Glomerular endothelial cell (primary cell): ENCODE measurements around the gene CELF2. TPM values are rescaled to one million over a fixed set of nuclear protein-coding genes. Genes with fewer than 3 reads are reported as not detected.
"Not testable (repeated sequence)": the region's sequence is repeated elsewhere in the genome, so short reads cannot be mapped to it uniquely, and the experiment has no call there.

Source experiments
- DNase-seq: peaks from one replicate; pipeline ENCODE4 v3.0.0-alpha.2; 2011; ENCODE audit warnings: low read depth, low spot score; ENCODE audit errors: extremely low read depth
- total RNA-seq: library from RNA; depleted of rRNA; stranded (reverse); fragments of >200 nt; gene quantifications from 2 replicates; pipeline ENCODE4 v1.2.3, GENCODE V29; 2015

CELF2 gene
- total RNA-seq, 1 donor from 2014 or later, result 31.3 TPM

GRCh38 chr10:11363497-11363896 is 345.8 kb downstream of the CELF2 start:
- DNase-seq, result no peak

GRCh38 chr10:11364241-11364640 is 346.6 kb downstream of the CELF2 start:
- no peak for DNase-seq

GRCh38 chr10:11366889-11367288 is 349.2 kb downstream of the CELF2 start:
- not testable (repeated sequence) for DNase-seq

GRCh38 chr10:11367505-11367904 is 349.8 kb downstream of the CELF2 start:
- DNase-seq, result no peak

- DNase-seq, result no peak
Measured at GRCh38 chr10:11373717-11374171, 356.1 kb downstream of the CELF2 start.

- DNase-seq, result no peak
Measured at GRCh38 chr10:11377267-11377666, 359.6 kb downstream of the CELF2 start.

GRCh38 chr10:11378835-11379234 is 361.2 kb downstream of the CELF2 start:
- no peak for DNase-seq

GRCh38 chr10:11379771-11380170 is 362.1 kb downstream of the CELF2 start:
- no peak for DNase-seq

- DNase-seq, result no peak
Measured at GRCh38 chr10:11381023-11381422, 363.4 kb downstream of the CELF2 start.

- DNase-seq, result no peak
Measured at GRCh38 chr10:11381511-11381910, 363.8 kb downstream of the CELF2 start.

GRCh38 chr10:11382187-11382586 is 364.5 kb downstream of the CELF2 start:
- DNase-seq, result no peak

- DNase-seq, result no peak
Measured at GRCh38 chr10:11386044-11386443, 368.4 kb downstream of the CELF2 start.
